ENCODE results near the gene FIZ1. TPM values are rescaled to one million over a fixed set of nuclear protein-coding genes. Genes with fewer than 3 reads are reported as not detected.
A peak's percentile ranks its signal among the peaks of the same experiment; 100 is the strongest.

Gene FIZ1
- total RNA-seq, 1 donor from 2014 or later = 3.3 TPM

DNA sequence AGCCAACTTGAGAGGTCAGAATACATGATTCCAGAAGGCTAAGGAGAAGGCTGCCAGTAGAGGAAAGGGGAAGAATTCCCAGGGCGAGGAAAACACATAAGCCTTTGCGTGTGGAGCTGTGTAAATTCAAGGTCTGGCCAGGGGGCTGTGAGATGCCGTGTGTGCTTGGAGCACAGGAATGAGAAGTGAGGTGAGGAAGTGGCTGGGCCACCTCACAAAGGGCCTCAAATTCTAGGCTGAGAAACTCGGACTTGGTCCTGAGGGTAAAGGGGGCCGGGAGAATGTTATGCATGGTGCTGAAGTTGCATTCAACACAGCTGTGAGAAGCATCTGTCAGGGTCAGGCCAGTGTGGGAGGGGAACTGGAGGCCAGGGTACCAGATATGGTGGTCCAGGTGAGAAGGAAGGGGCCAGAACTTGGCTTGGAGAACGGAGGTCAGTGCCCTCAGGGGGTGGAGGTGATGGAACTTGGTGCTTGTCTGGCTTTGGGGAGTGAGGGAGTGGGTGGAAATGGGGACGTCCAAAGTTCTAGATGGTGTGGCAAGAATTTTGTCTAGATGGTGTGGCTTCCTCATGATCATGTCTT, 36.6 kb upstream of the FIZ1 start:
- no peak for FAIRE-seq
- no peak for DNase-seq (ENCODE audit: low spot score in 2 of 2)

DNA sequence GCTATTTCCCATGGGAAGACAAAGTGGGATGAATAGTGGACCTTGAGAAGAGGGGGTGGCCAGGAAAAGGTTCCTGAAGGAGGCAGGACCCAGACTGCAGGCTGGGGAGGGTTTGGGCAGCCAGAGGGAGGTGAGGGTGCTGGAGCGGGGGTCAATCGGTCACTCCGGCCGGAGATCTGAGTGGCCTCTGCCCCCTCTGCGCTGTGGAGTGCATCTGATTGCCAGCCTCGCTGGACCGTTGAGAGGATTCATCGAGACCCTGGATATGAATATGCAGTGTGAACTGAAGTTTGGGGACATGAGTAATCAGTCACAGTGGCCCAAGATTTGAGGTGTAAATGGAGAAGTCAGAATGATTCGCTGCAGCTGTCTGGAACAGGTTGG, 36.0 kb upstream of the FIZ1 start:
- FAIRE-seq = no peak
- no peak for DNase-seq (ENCODE audit: low spot score in 2 of 2)

DNA sequence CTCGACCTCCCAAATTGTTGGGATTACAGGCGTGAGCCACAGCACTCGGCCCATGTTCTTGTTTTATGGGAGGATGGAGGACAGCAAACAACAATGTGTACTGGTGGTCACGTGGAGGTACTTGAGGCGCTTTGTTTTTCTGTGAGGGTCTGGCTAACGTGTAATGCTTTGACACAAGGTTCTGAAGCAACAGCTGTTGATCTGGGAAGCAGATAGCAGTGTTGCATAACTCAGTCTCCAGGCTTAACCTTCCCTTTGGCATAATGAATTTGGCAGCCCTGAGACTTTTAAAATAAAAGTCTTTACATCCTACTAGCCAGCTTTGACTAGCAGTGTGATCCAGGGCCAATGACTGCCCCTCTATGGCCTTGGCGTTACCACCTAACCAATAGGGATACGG, 34.5 kb upstream of the FIZ1 start:
- DNase-seq (ENCODE audit: low spot score in 2 of 2) (no peak), FAIRE-seq (no peak)

DNA sequence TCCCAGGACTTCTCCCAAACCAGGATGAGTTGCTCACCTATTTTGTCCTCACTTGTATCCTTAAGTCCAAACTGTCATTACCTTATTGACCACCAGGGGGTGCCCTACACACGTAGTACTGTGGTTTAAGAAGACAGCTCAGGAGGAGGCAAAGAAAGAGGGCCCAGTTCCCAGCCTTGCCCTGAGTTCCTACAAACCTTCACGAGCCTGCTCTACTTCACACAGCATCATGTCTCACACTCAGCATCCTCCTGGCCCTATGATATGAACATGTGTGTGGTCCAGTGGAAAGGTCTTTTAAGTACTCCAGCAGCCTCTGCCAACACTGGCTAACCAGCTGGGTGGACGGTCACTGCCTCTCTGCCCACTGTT, 33.1 kb upstream of the FIZ1 start:
- DNase-seq (ENCODE audit: low spot score in 2 of 2) (peak; percentile 56 to 69), FAIRE-seq (no peak)

DNA sequence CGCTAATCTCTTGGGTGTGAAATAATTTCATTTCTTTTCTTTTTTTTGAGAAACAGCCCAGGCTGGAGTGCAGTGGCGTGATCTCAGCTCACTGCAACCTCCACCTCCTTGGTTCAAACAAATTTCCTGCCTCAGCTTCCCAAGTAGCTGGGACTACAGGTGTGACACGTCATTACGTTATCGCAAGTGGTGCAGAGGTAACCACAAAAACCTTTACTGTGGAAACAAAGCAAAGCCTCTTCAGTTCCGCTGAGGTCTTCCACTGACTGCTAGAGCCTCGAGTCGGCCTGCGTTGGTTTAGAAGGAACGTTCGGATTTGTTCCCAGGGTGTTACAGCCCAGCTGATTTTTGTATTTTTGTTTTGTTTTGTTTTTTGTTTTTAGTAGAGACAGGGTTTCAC, 27.0 kb upstream of the FIZ1 start:
- DNase-seq (ENCODE audit: low spot score in 2 of 2) (no peak), FAIRE-seq (no peak)

DNA sequence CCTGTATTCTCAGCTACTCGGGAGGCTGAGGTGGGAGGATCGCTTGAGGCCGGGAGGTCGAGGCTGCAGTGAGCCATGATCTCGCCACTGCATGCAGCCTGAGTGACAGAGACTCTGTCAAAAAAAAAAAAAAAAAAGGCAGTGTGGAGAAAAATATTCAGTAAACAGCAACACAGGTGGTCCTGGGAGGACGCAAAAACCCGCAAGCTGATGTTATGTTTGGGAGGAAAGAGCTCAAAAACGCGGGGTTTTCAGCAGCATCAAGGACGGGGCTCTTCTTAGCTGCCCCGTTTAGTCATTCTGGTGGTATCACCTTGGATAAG, 25.6 kb upstream of the FIZ1 start:
- no peak for DNase-seq (ENCODE audit: low spot score in 2 of 2)
- no peak for FAIRE-seq

DNA sequence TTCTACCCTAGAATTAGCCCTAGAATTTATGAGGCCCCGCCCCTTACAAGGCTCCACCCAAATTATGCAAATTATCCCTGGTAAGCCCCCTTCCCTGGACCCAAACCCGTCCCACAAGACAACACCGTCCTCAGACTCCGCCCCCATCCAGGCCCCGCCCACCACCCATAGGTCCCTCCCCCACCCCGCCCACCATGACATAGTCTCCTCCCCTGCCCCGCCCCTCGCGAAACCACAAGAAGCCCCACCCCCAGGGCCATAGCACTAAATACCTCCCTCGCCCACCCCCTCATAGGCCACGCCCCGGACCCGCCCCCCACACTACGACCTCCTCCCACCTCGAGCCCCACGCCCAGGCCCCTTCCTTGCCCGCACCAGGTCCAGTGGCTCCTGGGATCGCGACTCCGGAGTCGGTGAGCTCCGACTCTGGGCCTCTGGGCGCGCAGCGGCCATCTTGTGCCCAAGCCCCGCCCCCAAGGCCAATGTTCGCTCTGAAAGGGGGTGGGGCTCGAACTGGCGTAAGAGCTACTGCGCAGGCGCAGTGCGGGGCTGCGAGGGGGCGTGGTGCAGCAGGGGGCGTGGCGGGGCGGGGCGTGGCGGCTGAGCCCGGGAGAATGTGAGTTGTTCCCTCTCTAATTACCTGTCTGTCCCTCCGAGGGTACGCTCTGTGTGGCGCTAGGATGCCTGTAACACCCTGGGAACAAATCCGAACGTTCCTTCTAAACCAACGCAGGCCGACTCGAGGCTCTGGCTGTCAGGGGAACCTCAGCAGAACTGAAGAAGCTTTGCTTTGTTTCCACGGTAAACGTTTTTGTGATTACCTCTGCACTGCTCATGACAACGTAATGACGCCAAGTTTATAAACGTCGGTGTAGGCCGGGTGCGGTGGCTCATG, 25.0 kb upstream of the FIZ1 start, which contains the start of gene ZNF784:
ZNF784 (minus strand) TSS at position 458 of the 895 bp plus-strand sequence; CDS start at position 453, 5 bp downstream.
- DNase-seq (ENCODE audit: low spot score in 2 of 2) (peak; percentile 95 to 97), FAIRE-seq (no peak)

DNA sequence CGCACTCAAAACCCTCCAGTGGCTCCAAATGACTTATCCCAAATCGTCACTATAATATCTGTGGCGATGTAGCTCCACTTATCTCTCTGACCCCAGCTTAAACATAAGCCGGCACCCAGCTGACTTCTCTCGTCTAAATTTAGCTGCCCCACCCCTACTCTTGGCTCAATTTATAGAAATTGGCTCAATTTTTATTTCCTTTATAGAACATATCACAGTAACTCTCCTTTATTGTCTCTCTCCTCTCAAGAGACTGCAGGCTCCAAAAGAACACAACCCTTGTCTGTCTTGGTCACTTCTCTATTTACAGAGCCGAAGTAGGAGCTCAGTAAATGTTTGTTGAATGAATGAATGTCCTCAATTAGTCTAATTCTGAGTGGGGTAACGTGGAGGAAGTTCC, 24.2 kb upstream of the FIZ1 start:
- FAIRE-seq = no peak
- DNase-seq (ENCODE audit: low spot score in 2 of 2) = no peak

DNA sequence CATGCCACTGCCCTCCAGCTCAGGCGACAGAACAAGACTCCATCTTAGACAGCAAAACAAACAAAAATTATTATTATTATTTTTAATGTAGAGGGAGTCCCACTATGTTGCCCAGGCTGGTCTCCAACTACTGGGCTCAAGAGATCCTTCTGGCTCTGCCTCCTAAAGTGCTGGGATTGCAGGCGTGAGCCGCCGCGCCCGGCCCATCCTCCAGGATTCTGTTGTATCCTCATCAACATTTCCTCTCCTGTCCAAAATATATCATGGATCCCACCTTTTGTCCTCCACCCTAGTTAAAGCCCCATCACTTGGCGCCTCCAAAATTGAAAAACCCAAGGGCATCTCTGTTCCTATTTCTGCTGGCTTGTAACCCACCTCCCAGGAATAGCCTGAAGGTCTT, 23.8 kb upstream of the FIZ1 start:
- FAIRE-seq (no peak), DNase-seq (ENCODE audit: low spot score in 2 of 2) (peak in 1 of 2 donors; percentile 33)

DNA sequence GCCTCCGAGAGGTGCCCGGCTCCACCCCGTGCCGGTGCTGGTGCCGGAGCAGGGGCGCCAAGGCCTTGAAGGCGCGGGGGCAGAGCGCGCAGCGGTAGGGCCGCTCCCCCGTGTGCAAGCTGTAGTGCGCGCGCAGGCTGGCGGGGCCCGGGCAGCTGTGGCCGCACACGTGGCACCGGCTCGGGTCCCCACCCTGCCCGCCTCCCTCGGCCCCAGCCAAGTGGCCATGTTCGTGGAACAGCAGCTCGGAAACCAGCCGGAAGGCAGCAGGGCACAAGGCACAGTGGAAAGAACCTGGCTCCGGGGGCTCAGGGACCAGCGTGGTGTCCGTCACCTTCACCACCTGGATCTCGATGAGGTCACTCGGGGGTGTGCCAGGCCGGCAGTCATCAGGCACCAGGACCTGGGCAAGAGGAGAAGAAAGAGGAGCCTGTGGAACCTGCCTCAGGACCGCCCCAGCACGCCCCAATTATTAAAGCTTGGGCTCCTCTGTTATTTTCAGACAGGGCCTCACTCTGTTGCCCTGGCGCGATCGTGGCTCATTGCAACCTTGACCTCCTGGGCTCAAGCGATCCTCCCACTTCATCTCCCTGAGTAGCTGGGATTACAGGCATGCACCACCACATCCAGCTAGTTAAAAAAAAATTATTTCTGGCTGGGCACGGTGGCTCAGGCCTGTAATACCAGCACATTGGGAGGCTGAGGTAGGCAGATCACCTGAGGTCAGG, 23.1 kb upstream of the FIZ1 start:
- no peak for FAIRE-seq
- DNase-seq (ENCODE audit: low spot score in 2 of 2) = no peak

DNA sequence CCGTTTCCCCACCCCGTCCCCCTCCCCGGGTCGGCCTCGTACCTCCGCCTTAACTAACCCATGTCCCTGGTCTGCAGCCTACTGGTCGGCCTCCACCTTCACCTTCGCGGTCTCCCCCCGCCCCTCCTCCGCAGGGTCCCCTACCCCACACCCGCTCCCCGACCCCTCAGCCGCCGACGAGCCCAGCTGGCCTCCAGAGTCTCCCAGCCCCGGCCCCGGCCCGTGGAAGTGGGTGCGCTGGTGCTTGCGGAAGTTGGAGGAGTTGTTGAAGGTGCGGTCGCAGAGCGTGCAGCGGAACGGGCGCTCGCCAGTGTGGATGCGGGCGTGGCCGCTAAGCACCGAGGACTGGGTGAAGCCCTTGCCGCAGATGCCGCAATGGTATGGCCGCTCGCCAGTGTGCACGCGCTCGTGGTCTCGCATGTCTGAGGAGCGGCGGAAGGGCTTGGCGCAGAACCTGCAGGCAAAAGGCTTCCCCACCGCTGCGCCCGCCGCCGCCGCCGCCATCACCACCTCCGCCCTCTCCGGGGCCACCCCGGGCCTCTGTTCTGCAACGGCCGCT, 22.4 kb upstream of the FIZ1 start:
- DNase-seq (ENCODE audit: low spot score in 2 of 2) (no peak), FAIRE-seq (no peak)

DNA sequence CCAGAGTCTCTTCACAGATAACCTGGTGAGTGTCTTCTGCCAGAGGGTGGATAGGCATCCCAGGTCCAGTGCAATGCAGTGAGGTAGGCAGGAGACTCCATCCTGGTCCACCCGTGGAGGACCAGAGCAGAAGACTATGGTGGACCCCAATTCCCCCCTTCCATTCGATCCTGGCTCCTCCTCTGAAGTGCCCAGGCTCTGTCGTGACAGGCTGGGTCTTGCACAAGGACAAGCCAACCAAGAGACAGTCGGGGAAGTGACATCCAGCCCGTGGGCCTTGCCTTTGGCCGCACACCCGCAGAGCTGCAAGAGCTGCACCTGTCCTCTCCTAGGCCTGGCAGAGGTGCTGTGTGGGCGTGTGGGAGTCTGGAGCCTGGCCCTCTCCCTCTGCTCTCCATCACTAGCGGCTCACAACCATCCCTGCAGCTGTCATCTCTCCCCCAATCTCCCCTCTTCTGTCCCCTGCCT, 21.9 kb upstream of the FIZ1 start:
- FAIRE-seq (no peak), DNase-seq (ENCODE audit: low spot score in 2 of 2) (no peak)

DNA sequence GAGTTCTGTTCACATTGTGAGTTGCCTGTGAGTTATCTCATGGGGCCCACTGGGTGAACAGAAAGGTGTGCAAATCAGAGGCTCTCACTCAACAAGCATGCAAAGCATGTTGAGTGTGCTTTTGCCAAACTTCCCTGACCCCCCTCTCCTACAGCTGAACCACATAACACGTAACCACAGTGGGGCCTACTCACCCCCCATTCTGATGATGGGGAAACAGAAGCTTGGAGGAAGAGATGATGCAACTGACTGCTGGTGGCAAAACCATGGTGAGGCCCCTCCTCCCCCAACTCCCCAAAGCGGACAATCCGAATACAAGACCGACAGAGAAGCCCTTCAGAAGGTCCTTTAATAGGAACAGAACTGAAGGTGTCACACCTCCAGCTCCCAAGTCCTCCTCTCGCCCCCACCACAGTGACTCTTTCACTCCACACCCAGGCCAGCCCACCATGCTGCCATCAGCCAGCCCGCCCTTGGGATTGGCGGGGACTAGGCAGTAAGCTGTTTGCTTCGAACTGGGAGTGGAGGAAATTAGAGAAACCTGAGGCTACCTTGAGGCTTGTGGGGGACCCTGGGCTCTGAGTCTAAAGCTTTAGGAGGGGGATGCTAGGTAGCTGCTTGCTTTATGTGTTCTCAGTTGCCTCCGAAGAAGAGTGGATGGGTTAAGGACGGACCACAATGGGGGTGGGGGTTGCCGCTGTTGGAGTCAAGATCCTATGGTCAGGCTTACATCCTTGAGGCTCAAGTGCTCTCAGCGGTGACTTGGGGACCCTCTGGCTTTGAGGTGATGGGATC, 21.3 kb upstream of the FIZ1 start:
- FAIRE-seq = no peak

DNA sequence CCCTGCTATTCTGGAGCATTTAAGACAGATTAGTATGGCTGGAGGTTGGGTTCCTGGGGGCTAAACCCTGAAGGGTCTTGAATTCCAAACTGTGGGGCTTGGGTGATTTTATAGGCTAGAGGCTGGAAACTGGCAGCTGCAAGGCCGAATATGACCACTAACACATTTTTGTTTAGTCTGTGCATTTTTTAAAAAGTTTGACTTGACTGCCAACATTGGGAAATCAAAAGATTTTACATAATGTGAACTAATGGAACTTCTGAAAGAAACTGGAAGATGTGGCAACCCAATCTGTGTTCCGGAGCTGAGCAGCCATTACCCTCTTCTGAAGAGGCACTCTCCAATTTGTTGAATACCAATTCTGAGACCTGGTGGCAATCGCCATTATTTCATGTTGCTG, 20.0 kb upstream of the FIZ1 start:
- DNase-seq (ENCODE audit: low spot score in 2 of 2) (no peak), FAIRE-seq (no peak)

More for the DNA sequence above, 21.3 kb upstream of the FIZ1 start:
- DNase-seq (ENCODE audit: low spot score in 2 of 2) = no peak

DNA sequence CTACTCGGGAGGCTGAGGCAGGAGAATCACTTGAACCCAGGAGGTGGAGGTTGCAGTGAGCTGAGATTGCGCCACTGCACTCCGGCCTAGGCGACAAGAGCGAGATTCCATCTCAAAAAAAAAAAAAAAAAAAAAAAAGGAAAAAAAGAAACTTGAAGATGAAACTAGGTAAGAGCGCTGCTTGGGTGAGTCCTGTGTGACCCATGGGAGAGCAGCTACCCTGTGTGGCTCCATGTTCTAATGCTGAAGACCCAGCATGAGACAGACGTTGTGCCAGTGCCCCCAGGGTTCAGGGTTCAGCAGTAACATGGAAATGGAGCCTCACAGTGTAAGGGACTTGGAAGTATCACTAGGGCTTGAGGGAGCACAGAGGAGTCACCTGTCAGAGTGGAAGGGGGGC, 19.1 kb upstream of the FIZ1 start:
- DNase-seq (ENCODE audit: low spot score in 2 of 2) (no peak), FAIRE-seq (no peak)

DNA sequence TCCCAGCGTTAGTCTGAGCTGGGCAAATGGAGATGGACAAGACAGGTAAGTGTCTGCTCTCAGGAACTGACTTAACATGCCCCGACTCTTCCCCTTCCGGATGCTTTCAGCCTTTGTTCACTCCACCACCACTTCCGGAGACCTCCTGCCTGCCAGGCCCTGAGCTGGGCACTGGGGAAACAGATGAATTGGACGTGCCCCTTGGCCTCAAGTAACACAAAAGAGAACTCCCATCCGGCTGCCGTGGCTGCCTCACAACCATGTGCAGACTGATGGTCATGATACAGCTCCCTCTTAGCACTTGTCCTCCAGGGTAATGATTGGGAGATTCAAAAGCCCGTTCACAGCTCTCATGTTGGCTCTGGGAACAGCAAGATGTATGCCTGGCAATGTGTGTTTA, 18.1 kb upstream of the FIZ1 start:
- no peak for FAIRE-seq
- no peak for DNase-seq (ENCODE audit: low spot score in 2 of 2)

DNA sequence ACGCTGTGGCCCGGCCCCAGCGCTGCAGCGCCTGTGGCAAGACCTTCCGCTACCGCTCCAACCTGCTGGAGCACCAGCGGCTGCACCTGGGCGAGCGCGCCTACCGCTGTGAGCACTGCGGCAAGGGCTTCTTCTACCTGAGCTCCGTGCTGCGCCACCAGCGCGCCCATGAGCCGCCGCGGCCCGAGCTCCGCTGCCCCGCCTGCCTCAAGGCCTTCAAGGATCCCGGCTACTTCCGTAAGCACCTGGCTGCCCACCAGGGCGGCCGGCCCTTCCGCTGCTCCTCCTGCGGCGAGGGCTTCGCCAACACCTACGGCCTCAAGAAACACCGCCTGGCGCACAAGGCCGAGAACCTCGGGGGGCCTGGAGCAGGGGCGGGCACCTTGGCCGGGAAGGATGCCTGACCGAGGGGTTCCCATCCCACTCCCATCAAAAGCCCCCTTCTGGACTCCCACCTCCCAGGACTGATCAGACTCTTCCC, 17.1 kb upstream of the FIZ1 start:
- FAIRE-seq = no peak
- DNase-seq (ENCODE audit: low spot score in 2 of 2) = no peak

DNA sequence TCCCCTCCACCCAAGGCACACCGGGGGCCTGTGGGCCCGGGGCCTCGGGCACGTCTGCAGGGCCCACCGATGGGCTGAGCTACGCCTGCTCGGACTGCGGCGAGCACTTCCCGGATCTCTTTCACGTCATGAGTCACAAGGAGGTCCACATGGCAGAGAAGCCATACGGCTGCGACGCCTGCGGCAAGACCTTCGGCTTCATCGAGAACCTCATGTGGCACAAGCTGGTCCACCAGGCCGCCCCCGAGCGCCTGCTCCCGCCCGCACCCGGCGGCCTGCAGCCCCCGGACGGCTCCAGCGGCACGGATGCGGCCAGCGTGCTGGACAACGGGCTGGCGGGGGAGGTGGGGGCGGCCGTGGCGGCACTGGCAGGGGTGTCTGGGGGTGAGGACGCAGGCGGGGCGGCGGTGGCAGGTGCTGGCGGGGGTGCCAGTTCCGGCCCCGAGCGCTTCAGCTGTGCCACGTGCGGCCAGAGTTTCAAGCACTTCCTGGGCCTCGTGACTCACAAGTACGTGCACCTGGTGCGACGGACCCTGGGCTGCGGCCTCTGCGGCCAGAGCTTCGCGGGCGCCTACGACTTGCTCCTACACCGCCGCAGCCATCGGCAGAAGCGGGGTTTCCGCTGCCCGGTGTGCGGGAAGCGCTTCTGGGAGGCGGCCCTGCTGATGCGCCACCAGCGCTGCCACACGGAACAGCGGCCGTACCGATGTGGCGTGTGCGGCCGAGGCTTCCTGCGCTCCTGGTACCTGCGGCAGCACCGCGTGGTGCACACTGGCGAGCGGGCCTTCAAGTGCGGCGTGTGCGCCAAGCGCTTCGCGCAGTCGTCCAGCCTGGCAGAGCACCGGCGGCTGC, 16.5 kb upstream of the FIZ1 start:
- no peak for DNase-seq (ENCODE audit: low spot score in 2 of 2)
- no peak for FAIRE-seq
